Heart left ventricle (tissue), 16 donors: ENCODE results near the gene CIB4. TPM values are rescaled to one million over a fixed set of nuclear protein-coding genes. Genes with fewer than 3 reads are reported as not detected.

Experiments used
- ATAC-seq, 4 donors: fragments of 200-7000 bp; cut with Tn5 transposase; one replicate each; pipeline ENCODE4 v1.9.1; 2020 to 2022; ENCODE audit warnings: moderate library complexity in 4 of 4, mild to moderate bottlenecking in 3 of 4, moderate number of reproducible peaks in 1 of 4
- DNase-seq, 5 donors: peaks; one replicate each; pipeline ENCODE4 v3.0.0-alpha.2; 2020
- H3K27ac ChIP-seq, 12 donors: fragments of 200-600 bp; sonication (generic) in 4 of 12; one replicate each; pipeline versions ENCODE4 v1.5.0 to v1.8.0; 2016 to 2022; ENCODE audit warnings: mild to moderate bottlenecking in 2 of 12
- H3K27me3 ChIP-seq, 9 donors: fragments of 200-600 bp; sonication (generic) in 2 of 9; one replicate each; pipeline versions ENCODE4 v1.5.1 to v1.8.0; 2016 to 2022; ENCODE audit warnings: mild to moderate bottlenecking in 3 of 9
- H3K36me3 ChIP-seq, 9 donors: fragments of 200-600 bp; sonication (generic) in 2 of 9; one replicate each; pipeline versions ENCODE4 v1.5.0 to v1.8.0; 2018 to 2022; ENCODE audit warnings: mild to moderate bottlenecking in 2 of 9
- H3K4me1 ChIP-seq, 12 donors: fragments of 200-600 bp; sonication (generic) in 4 of 12; one replicate each; pipeline versions ENCODE4 v1.5.0 to v1.8.0; 2016 to 2022; ENCODE audit warnings: mild to moderate bottlenecking in 3 of 12
- H3K4me3 ChIP-seq, 12 donors: fragments of 200-600 bp; sonication (generic) in 4 of 12; one replicate each; pipeline versions ENCODE4 v1.5.0 to v1.8.0; 2017 to 2022; ENCODE audit warnings: mild to moderate bottlenecking in 9 of 12, moderate library complexity in 4 of 12
- H3K9me3 ChIP-seq, 12 donors: fragments of 200-600 bp; sonication (generic) in 4 of 12; one replicate each; pipeline versions ENCODE4 v1.5.0 to v1.8.0; 2016 to 2022; ENCODE audit warnings: mild to moderate bottlenecking in 1 of 12
- CTCF ChIP-seq, 12 donors: fragments of 200-600 bp; sonication (generic) in 4 of 12; IDR thresholded peaks; one replicate each; pipeline versions ENCODE4 v1.5.0 to v1.8.0; 2018 to 2022; ENCODE audit warnings: antibody characterized with exemption in 12 of 12, mild to moderate bottlenecking in 5 of 12
- POLR2A ChIP-seq, 2 donors: fragments of 450-650 bp; IDR thresholded peaks; one replicate each; pipeline ENCODE4 v1.6.1; 2017; ENCODE audit warnings: antibody characterized with exemption in 2 of 2, mild to moderate bottlenecking in 2 of 2, moderate library complexity in 2 of 2
- WGBS, 4 donors: extraction: QIAGEN DNeasy Blood & Tissue Kit in 2 of 4; methylation state at CpG; one replicate each; pipeline versions ENCODE4 v1.1.5 to v1.1.7; 2013 to 2018; 5-methylcytosine and 5-hydroxymethylcytosine counted together
- intact Hi-C, 10 donors: fragments of 100-400 bp; cut with DNase I; formaldehyde crosslinking; loops; one replicate each; pipeline versions ENCODE4 v1.11.1 to v1.14.2; 2022
- polyA plus RNA-seq, 2 donors: library from polyadenylated mRNA; stranded (reverse); fragments of 200-250 nt; gene quantifications; one replicate each; pipeline ENCODE4 v1.2.3, GENCODE V29; 2013
- total RNA-seq, 9 donors: library from RNA; depleted of rRNA in 2 of 9; stranded (reverse); fragments of >200 nt in 2 of 9; fragmentation: NEBNext Ultra II Directional in 3 of 9; extraction: Animal tissue kit (Norgen Biotek cat#: 25700) in 3 of 9; gene quantifications; one replicate each; pipeline versions ENCODE4 v1.1.0 to v1.2.4, GENCODE V29; 2016 to 2023
- donor health status: ischemic (EF 13 %, LVEDD 7.1; RV severe dilation, severe dysfunction).
- donor health status: healthy with polysubstance abuse.
- donor health status: DM: no; HTN: yes; CAD: no.
- donor health status: DM: no; HTN: no; CAD: no.
- donor health status: ischemic (EF 25% LVEDD 6.9; RV normal size, moderate dysfunction).
- donor health status: ischemic (EF 25% LVEDD 5.7; RV mildly dilated, moderate dysfunction).
- donor health status: healthy.
- donor health status: DM: yes; HTN: yes; CAD: no.
- donor health status: ischemic (EF 35%, LVEDD 5.7; RV mildly dilated, moderate dysfunction).
- donor health status: nonischemic (EF 11% LVEDD 7.7; RV severe dilation, severe dysfunction).
- donor health status: DM: yes; HTN: yes; CAD: no.
- donor health status: PGD.
- donor health status: ischemic (EF 29% LVEDD 5.4; RV normal size, mild dysfunction).
- donor health status: nonischemic (EF 23%, LVEDD 6.1; RV moderate dilation, normal function).

Gene CIB4
- total and polyA plus RNA-seq, 11 donors = not detected

GRCh38 chr2:26672818-26673393 lies 31.7 kb upstream of the CIB4 start:
- TF ChIP-seq CTCF (IDR thresholded peaks at IDR 0.05) (no peak), POLR2A (IDR thresholded peaks at IDR 0.05) (no peak)
- Histone ChIP-seq H3K27me3 (peaks cover 0 to 16% (median 5%) of the 10 kb centered on the region in 9 donors), H3K4me3 (no peak overlapping the region), H3K9me3 (peaks cover 0 to 5% (median 0%) of the 10 kb centered on the region in 12 donors), H3K27ac (no peak overlapping the region), H3K4me1 (no peaks in the 10 kb centered on the region), H3K36me3 (no peaks in the 10 kb centered on the region)
- ATAC-seq (no peak), DNase-seq (no peak)
- WGBS, 4 donors = 86 to 92% (median 89%) methylated on average over 9 of the region's 9 CpGs
- intact Hi-C loops = no loop called here

GRCh38 chr2:26672112-26672817 lies 31.1 kb upstream of the CIB4 start:
- intact Hi-C loops = no loop called here
- ATAC-seq (no peak), DNase-seq (no peak)
- H3K9me3 ChIP-seq = peaks cover 0 to under 1% (median 0%) of the 10 kb centered on the region in 12 donors
- no peak overlapping the region for H3K4me3 ChIP-seq
- no peaks in the 10 kb centered on the region for H3K36me3 ChIP-seq
- no peaks in the 10 kb centered on the region for H3K4me1 ChIP-seq
- 74 to 83% (median 81%) methylated on average over 11 of the region's 11 CpGs for WGBS, 4 donors
- peaks cover 0 to 16% (median 5%) of the 10 kb centered on the region in 9 donors for H3K27me3 ChIP-seq
- TF ChIP-seq POLR2A (IDR thresholded peaks at IDR 0.05) (no peak), CTCF (IDR thresholded peaks at IDR 0.05) (no peak)
- no peak overlapping the region for H3K27ac ChIP-seq

- Histone ChIP-seq H3K27ac (no peak overlapping the region), H3K36me3 (no peaks in the 10 kb centered on the region), H3K27me3 (peaks cover 0 to 16% (median 5%) of the 10 kb centered on the region in 9 donors), H3K4me1 (no peaks in the 10 kb centered on the region), H3K4me3 (no peak overlapping the region), H3K9me3 (no peaks in the 10 kb centered on the region)
- WGBS, 4 donors = 81 to 91% (median 87%) methylated on average over 5 of the region's 5 CpGs
- TF ChIP-seq POLR2A (IDR thresholded peaks at IDR 0.05) (no peak), CTCF (IDR thresholded peaks at IDR 0.05) (no peak)
- DNase-seq (no peak), ATAC-seq (no peak)
- intact Hi-C loops = no loop called here
Observed at GRCh38 chr2:26671691-26672090, 30.5 kb upstream of the CIB4 start.

- 86 to 92% (median 90%) methylated on average over 5 of the region's 5 CpGs for WGBS, 4 donors
- Histone ChIP-seq H3K4me3 (no peak overlapping the region), H3K27ac (no peak overlapping the region), H3K9me3 (peaks cover 0 to under 1% (median 0%) of the 10 kb centered on the region in 12 donors), H3K4me1 (no peaks in the 10 kb centered on the region), H3K36me3 (no peaks in the 10 kb centered on the region), H3K27me3 (peaks cover 0 to 16% (median 5%) of the 10 kb centered on the region in 9 donors)
- no peak for ATAC-seq
- TF ChIP-seq CTCF (IDR thresholded peaks at IDR 0.05) (no peak), POLR2A (IDR thresholded peaks at IDR 0.05) (no peak)
- no peak for DNase-seq
- intact Hi-C loops = no loop called here
Observed at GRCh38 chr2:26670931-26671460, 29.8 kb upstream of the CIB4 start.
